Mucosa of stomach (tissue), 1 donor: ENCODE measurements around the gene THOC2.
"Not testable (repeated sequence)": the region's sequence is repeated elsewhere in the genome, so short reads cannot be mapped to it uniquely, and the experiment has no call there.

ENCODE experiments used
- H3K27me3 ChIP-seq: one replicate; pipeline ENCODE4 v1.7.0; 2013; ENCODE audit warnings: mild to moderate bottlenecking, low read length; ENCODE audit not compliant: control insufficient read depth, insufficient read depth
- H3K36me3 ChIP-seq: one replicate; pipeline ENCODE4 v1.7.0; 2013; ENCODE audit warnings: low read length; ENCODE audit not compliant: control insufficient read depth, insufficient read depth
- H3K4me1 ChIP-seq: one replicate; pipeline ENCODE4 v1.7.0; 2013; ENCODE audit warnings: mild to moderate bottlenecking, low read length; ENCODE audit not compliant: control insufficient read depth, insufficient read depth
- H3K4me3 ChIP-seq: one replicate; pipeline ENCODE4 v1.7.0; 2013; ENCODE audit warnings: low read length
- H3K9ac ChIP-seq: one replicate; pipeline ENCODE4 v1.7.0; 2013; ENCODE audit warnings: mild to moderate bottlenecking, low read length, moderate library complexity
- H3K9me3 ChIP-seq: one replicate; pipeline ENCODE4 v1.7.0; 2013; ENCODE audit warnings: mild to moderate bottlenecking, low read length, moderate library complexity; ENCODE audit not compliant: control insufficient read depth
- donor health status: Pancreatic carcinoma.

The THOC2 gene

GRCh38 chrX:123753656-123754350 lies 21.0 kb upstream of the THOC2 start:
- H3K9ac ChIP-seq = no peak overlapping the region
- no peaks in the 10 kb centered on the region for H3K27me3 ChIP-seq
- no peaks in the 10 kb centered on the region for H3K9me3 ChIP-seq
- no peaks in the 10 kb centered on the region for H3K4me1 ChIP-seq
- no peak overlapping the region for H3K4me3 ChIP-seq
- no peaks in the 10 kb centered on the region for H3K36me3 ChIP-seq

- H3K36me3 ChIP-seq = no peaks in the 10 kb centered on the region
- H3K9me3 ChIP-seq = no peaks in the 10 kb centered on the region
- H3K4me3 ChIP-seq = no peak overlapping the region
- no peak overlapping the region for H3K9ac ChIP-seq
- no peaks in the 10 kb centered on the region for H3K27me3 ChIP-seq
- no peaks in the 10 kb centered on the region for H3K4me1 ChIP-seq
Observed at GRCh38 chrX:123749643-123750042, 16.8 kb upstream of the THOC2 start.

- Histone ChIP-seq H3K9ac (no peak overlapping the region), H3K27me3 (no peaks in the 10 kb centered on the region), H3K9me3 (no peaks in the 10 kb centered on the region), H3K4me1 (no peaks in the 10 kb centered on the region), H3K4me3 (no peak overlapping the region), H3K36me3 (no peaks in the 10 kb centered on the region)
Observed at GRCh38 chrX:123745511-123745910, 12.7 kb upstream of the THOC2 start.

- no peaks in the 10 kb centered on the region for H3K27me3 ChIP-seq
- H3K9ac ChIP-seq = no peak overlapping the region
- H3K36me3 ChIP-seq = no peaks in the 10 kb centered on the region
- no peak overlapping the region for H3K4me3 ChIP-seq
- H3K9me3 ChIP-seq = no peaks in the 10 kb centered on the region
- no peaks in the 10 kb centered on the region for H3K4me1 ChIP-seq
Observed at GRCh38 chrX:123743312-123743711, 10.5 kb upstream of the THOC2 start.

- Histone ChIP-seq H3K4me3 (no peak overlapping the region), H3K27me3 (no peaks in the 10 kb centered on the region), H3K4me1 (no peaks in the 10 kb centered on the region), H3K9me3 (no peaks in the 10 kb centered on the region), H3K9ac (no peak overlapping the region), H3K36me3 (no peaks in the 10 kb centered on the region)
Observed at GRCh38 chrX:123742440-123742839, 9.6 kb upstream of the THOC2 start.

- Histone ChIP-seq H3K27me3 (no peaks in the 10 kb centered on the region), H3K36me3 (no peaks in the 10 kb centered on the region), H3K4me3 (no peak overlapping the region), H3K9ac (no peak overlapping the region), H3K9me3 (no peaks in the 10 kb centered on the region), H3K4me1 (no peaks in the 10 kb centered on the region)
Observed at GRCh38 chrX:123740536-123740935, 7.7 kb upstream of the THOC2 start.

- Histone ChIP-seq H3K9me3 (no peaks in the 10 kb centered on the region), H3K9ac (no peak overlapping the region), H3K36me3 (no peaks in the 10 kb centered on the region), H3K4me3 (no peak overlapping the region), H3K4me1 (no peaks in the 10 kb centered on the region), H3K27me3 (no peaks in the 10 kb centered on the region)
Observed at GRCh38 chrX:123740006-123740405, 7.2 kb upstream of the THOC2 start.

GRCh38 chrX:123739474-123739873 lies 6.6 kb upstream of the THOC2 start:
- Histone ChIP-seq H3K27me3 (no peaks in the 10 kb centered on the region), H3K4me3 (no peak overlapping the region), H3K9ac (no peak overlapping the region), H3K4me1 (no peaks in the 10 kb centered on the region), H3K36me3 (no peaks in the 10 kb centered on the region), H3K9me3 (no peaks in the 10 kb centered on the region)

GRCh38 chrX:123738378-123738940 lies 5.6 kb upstream of the THOC2 start:
- no peaks in the 10 kb centered on the region for H3K9me3 ChIP-seq
- H3K36me3 ChIP-seq = no peaks in the 10 kb centered on the region
- H3K27me3 ChIP-seq = no peaks in the 10 kb centered on the region
- no peak overlapping the region for H3K9ac ChIP-seq
- no peaks in the 10 kb centered on the region for H3K4me1 ChIP-seq
- no peak overlapping the region for H3K4me3 ChIP-seq

- H3K27me3 ChIP-seq = no peaks in the 10 kb centered on the region
- H3K9ac ChIP-seq = no peak overlapping the region
- H3K4me3 ChIP-seq = no peak overlapping the region
- H3K36me3 ChIP-seq = no peaks in the 10 kb centered on the region
- no peaks in the 10 kb centered on the region for H3K4me1 ChIP-seq
- H3K9me3 ChIP-seq = no peaks in the 10 kb centered on the region
Observed at GRCh38 chrX:123736333-123736921, 3.6 kb upstream of the THOC2 start.

- not testable (repeated sequence) for H3K9me3 ChIP-seq, H3K4me3 ChIP-seq, H3K9ac ChIP-seq, H3K27me3 ChIP-seq, H3K4me1 ChIP-seq, H3K36me3 ChIP-seq
Observed at GRCh38 chrX:123735137-123735536, 2.3 kb upstream of the THOC2 start.

GRCh38 chrX:123734079-123734478 lies 1.2 kb upstream of the THOC2 start:
- not testable (repeated sequence) for H3K36me3 ChIP-seq, H3K27me3 ChIP-seq, H3K4me1 ChIP-seq, H3K4me3 ChIP-seq, H3K9ac ChIP-seq, H3K9me3 ChIP-seq
